ENCODE results near the gene ATP10D.

GRCh38 chr4:47498899-47499298 lies 13.8 kb downstream of the ATP10D start:
- TF ChIP-seq POLR2A (IDR thresholded peaks at IDR 0.05): no peak
- TF ChIP-seq CTCF (IDR thresholded peaks at IDR 0.05): no peak

Data from testis (tissue), 2 donors.